Epithelial cell of proximal tubule (primary cell): ENCODE results near the gene ERO1A. TPM values are rescaled to one million over a fixed set of nuclear protein-coding genes. Genes with fewer than 3 reads are reported as not detected.

Source experiments
- DNase-seq: peaks from one replicate; pipeline ENCODE4 v3.0.0-alpha.2; 2011; ENCODE audit warnings: low read depth
- H3K4me3 ChIP-seq: 2 replicates; pipeline ENCODE4 v1.5.1; 2011; ENCODE audit warnings: low read depth, mild to moderate bottlenecking, low read length
- CTCF ChIP-seq: conservative IDR thresholded peaks from 2 replicates; pipeline ENCODE4 v1.5.1; 2012; ENCODE audit warnings: low read depth, mild to moderate bottlenecking, low read length
- total RNA-seq: library from RNA; depleted of rRNA; stranded (reverse); fragments of >200 nt; gene quantifications from 2 replicates; pipeline ENCODE4 v1.2.3, GENCODE V29; 2015

ERO1A gene
- total RNA-seq, 1 donor from 2014 or later = 105 TPM

GRCh38 chr14:52656905-52657304 lies 38.5 kb downstream of the ERO1A start:
- no peak for TF ChIP-seq CTCF

GRCh38 chr14:52650774-52651173 lies 44.6 kb downstream of the ERO1A start:
- TF ChIP-seq CTCF = no peak
- H3K4me3 ChIP-seq = no peak overlapping the region
- no peak for DNase-seq

More at GRCh38 chr14:52656905-52657304, 38.5 kb downstream of the ERO1A start:
- no peak for DNase-seq
- no peak overlapping the region for H3K4me3 ChIP-seq

- no peak for DNase-seq
- no peak overlapping the region for H3K4me3 ChIP-seq
- TF ChIP-seq CTCF = no peak
These were observed 45.8 kb downstream of the ERO1A start for GRCh38 chr14:52649511-52649910.

DNA sequence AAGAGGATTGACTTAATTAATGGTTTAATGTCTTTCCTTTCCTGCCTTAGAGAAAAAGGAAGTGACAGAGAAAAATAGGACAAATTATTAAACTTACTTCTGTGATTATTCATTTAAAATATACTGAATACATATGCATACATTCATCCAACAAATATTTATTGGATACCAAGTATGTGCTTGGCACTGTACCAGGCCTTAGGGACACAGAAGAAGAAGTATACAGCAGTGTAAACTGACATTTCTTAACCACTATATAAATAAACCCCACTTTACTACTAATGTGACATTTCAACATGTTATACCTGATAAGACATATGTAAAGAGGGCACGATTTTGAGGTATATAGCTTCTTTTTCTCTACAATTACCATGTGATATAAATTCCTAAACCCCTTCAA lies 53.6 kb downstream of the ERO1A start:
- TF ChIP-seq CTCF = no peak
- no peak overlapping the region for H3K4me3 ChIP-seq
- DNase-seq = no peak

DNA sequence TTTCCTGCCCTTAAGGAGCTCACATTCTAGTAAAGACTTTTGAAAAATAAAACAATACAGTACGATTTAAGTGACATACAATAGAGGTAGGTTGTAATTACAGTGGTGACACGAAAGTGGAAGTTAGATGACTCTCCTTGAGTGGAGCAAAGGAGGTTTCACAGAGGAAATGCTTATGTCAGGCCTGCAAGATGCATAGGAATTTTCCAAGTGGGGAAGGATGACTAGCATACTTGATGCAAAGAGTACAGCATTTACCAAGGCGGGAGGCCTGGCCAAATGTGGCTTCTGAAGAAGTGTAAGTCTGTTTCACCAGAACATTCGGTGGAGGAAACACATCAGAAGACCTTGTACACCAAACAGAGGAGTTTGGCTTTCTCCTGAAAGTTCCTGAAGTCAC lies 55.2 kb downstream of the ERO1A start:
- no peak for DNase-seq
- TF ChIP-seq CTCF = no peak
- no peak overlapping the region for H3K4me3 ChIP-seq

- DNase-seq = no peak
- no peak for TF ChIP-seq CTCF
These were observed 75.7 kb downstream of the ERO1A start for GRCh38 chr14:52619687-52620086.

DNA sequence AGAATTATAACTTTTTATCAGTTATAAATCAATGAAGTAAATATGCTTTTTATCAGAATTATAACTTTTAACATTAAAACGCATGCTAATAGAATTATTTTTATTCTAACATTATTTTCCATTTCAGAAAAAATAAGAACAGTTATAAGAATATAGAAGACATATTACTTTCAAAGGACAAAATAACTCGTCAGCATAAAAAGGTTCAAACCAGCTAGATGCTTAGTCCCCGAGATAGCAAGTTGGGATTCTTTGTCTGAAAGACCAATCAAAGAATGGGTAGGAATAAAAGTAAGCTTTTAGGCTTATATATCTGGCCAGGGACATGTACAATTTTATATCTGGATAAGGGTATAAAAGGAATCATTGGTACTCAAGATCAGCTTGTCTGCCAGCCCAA lies 76.8 kb downstream of the ERO1A start:
- TF ChIP-seq CTCF = no peak
- no peak for DNase-seq
- no peak overlapping the region for H3K4me3 ChIP-seq

More at GRCh38 chr14:52619687-52620086, 75.7 kb downstream of the ERO1A start:
- H3K4me3 ChIP-seq = no peak overlapping the region
